Stimulated activated CD4-positive, alpha-beta T cell treated with anti-CD3 and anti-CD28 coated beads, Interleukin-2, amount 100 ng/mL, for 4 hours (primary cell): ENCODE data around the gene FAM184A.
"Not testable (repeated sequence)": the region's sequence is repeated elsewhere in the genome, so short reads cannot be mapped to it uniquely, and the experiment has no call there.

Experiments
- DNase-seq: peaks from one replicate; pipeline ENCODE4 v3.0.0-alpha.2; 2020; ENCODE audit warnings: low read depth

The FAM184A gene

GRCh38 chr6:119100115-119100514 lies 21.7 kb upstream of the FAM184A start:
- no peak for DNase-seq

GRCh38 chr6:119097815-119098361 lies 19.4 kb upstream of the FAM184A start:
- not testable (repeated sequence) for DNase-seq

DNA sequence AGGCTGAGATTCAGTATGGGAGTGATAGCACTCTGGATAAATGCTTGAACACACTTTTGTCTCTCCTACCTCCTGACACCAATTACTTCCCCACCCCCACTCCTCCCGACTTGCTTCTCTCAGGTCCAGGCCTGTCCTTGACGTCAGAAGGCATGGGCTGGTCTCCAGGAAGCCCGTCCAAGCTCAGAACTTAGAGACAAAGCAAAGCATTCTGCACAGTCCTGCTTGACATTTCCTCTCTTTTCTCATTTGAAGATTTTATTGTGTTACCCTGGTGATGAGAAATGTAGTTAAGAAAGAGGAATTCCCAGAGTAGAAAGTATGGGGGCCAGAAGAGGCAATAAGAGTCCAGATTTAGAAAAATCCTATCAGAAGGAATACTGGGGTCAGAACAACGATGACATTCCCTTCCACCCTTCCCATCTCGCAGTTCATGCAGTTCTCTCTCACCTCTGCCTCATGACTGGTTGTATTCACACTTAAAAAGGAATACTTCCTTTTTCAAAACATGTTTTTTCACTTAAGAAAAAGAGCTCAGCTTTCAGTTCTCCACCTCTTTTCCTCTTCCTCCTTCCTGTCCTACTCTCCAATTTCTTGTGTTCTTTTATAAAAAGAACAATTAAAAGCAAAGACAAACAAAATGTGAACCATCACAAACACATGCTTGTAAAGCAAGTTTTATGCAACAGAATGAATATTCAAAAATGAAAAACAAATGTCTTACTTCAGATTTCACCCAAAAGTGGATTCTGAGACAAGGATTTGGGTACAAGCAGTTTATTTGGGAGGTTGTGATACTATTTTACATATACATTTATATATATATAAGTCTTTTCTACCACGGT lies 18.5 kb upstream of the FAM184A start:
- DNase-seq: no peak

- no peak for DNase-seq
Measured at GRCh38 chr6:119090256-119090655, 11.8 kb upstream of the FAM184A start.

DNA sequence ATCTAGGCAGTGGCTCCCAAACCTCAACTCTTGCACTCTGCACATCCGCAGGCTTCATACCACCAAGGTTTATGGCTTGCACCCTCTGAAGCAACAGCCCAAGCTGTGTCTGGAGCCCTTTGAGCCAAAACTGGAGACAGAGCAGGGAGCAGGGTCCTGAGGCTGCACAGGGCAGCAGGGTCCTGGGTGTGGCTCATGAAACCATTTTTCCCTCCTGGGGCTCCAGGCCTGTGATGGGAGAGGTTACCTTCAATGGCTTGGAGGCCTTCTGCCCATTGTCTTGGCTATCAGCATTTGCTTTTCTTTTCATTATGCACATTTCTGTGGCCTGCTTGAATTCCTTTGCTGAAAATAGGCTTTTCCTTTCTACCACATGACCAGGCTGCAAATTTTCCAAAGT lies 6.3 kb upstream of the FAM184A start:
- DNase-seq: no peak

- no peak for DNase-seq
Measured at GRCh38 chr6:119083007-119083406, 4.5 kb upstream of the FAM184A start.

DNA sequence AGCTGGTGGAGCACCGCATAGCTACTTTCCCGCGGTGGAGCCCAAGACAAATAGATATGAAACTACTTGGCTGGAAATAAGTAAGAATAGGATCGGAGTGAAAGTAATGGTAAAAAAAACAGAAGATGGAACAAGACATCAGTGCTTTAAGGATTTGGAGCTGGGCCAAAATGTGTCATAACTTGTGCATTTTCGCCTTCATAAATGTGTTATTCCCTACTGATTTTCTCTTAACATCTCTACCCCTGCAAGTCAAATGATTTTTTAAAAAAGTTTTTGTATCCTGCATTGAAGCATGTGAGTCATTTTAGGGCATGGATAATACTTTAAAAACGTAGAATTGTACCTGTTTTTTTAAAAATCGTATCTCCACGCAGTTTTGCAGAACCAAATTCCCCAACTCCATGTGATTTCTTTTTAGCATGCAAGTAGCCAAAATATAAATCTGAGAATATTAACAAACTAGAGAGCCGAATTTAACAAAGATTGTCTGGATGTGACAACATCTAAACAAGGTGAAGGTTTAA lies 882 bp upstream of the FAM184A start:
- no peak for DNase-seq

DNA sequence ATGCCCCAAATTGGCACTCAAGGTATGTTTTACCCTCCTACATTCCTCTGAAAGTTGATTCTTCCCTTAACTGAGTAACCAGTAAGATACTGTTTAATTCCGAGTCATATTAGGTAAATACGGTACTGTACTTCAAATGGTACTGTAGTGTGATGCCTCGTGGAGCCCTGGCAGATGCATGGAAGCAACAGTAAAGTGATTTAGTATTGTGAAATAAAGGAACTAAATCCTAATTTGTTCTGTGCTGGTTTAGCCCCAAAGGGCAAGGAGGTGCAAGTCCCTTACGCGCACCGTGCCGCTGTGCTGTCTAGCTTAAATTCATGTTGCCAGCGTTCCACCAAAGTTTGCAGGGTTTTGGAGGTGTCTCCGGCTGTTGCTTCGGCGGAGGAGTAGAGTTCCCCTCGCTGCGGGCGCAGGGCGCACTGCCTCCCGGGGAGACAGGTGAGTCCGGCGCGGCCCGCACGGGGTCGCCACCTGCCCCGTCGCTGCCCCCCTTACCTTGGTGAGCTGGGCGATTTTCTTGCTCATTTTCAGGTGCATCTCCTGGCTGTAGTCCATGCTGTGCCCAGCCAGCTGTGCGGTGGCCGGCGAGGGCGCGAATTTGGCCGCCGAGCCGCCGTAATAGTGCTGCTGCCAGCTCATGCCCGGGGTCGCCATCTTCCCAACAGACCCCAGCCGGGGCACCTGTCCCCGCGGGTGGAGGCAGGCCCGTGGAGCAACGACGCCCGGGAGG lies 655 bp downstream of the FAM184A start:
- peak; percentile 29 for DNase-seq

GRCh38 chr6:119077391-119077642 lies 1.1 kb downstream of the FAM184A start:
- no peak for DNase-seq

- no peak for DNase-seq
Measured at GRCh38 chr6:119076576-119077390, 1.7 kb downstream of the FAM184A start.

DNA sequence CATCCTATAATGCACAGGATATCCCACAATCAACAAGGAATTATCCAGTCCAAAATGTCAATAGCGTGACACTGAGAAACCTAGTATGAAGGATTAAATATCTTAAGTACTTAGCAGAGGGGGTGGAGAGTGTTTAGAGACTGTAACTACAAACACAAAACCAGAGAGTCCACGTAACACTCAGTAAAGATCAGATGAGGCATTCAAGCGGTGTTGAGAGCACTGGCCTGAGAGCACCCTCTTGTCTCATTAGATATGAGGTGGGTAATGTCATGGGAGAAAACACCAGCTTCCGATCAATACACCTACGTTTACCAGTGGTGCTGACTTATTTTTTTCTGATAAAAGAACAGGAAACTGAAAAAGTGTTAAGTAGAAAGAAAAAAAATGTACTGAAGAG lies 2.3 kb downstream of the FAM184A start:
- peak; percentile 39 for DNase-seq

- no peak for DNase-seq
Measured at GRCh38 chr6:119075200-119075981, 3.1 kb downstream of the FAM184A start.

GRCh38 chr6:119073307-119074051 lies 5.0 kb downstream of the FAM184A start:
- DNase-seq: no peak

DNA sequence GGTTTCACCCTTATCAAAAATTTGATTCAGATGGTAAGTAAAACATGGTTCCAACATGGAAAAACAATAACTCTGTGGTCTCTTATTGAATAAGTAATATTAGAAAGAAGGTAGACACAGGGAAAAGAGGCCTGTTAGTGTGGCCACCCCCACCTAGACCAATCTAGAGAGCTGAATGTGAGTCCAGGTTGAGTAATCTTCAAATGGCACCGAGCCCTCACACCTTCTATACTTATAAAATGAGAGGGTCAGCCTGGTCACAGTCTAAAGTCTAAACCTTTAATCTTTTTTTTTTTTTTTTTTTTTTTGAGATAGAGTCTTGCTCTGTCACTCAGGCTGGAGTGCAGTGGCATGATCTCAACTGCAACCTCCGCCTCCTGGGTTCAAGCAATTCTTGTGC lies 6.9 kb downstream of the FAM184A start:
- DNase-seq: no peak

DNA sequence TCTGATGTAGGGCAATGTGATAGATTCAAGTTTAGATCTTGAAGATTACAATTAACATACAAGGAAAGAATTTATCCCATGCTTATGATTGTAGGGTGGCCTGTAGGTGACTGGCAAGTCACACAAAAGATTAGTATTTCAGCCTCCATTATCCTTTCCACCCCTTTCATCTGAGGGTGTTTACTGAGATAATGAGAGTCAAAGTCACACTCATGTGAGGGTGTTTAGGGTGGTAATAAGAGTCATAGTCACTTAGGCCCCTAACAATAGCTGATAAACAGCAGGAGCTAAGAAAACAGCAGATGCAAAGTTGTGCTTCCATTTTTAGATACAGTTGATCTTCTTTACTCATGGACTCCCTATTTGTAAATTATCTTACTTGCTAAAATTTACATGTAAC lies 11.4 kb downstream of the FAM184A start:
- no peak for DNase-seq

DNA sequence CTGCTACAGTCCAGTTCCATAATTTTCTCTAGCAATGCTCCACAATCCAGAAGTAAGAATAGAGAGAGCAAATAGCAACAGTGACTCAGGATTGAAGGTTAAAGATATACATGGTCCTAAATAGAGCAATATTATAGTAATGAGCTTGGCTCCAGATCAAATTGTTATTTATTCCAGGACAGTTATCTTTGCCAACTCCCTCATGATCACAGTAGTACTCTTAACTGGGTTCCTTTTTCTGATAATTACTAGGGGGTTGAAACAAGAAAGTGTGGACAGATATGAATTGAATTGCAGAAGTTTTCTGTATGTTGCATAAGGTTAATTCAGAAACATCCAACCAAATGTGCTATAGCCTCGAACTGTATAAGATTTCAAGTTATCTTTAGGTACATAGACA lies 11.9 kb downstream of the FAM184A start:
- DNase-seq: no peak

DNA sequence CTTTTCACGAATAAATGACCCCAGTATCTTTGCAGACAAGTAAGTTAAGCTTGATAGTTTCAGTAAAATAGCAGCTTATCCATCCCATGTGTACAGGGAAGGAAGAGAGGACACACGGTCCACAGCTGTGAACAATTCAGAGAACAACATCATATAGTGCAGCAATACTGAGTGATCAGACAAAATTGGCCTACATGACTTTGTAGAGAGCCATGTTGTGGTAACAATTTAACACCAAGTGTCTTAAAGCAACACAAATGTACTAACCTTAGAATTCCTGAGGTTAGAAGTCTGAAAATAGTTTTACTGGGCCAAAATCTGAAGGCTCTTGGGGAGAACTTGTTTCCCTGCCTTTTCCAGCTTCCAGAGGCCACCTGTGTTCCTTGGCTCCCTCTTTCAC lies 12.5 kb downstream of the FAM184A start:
- DNase-seq: no peak

DNA sequence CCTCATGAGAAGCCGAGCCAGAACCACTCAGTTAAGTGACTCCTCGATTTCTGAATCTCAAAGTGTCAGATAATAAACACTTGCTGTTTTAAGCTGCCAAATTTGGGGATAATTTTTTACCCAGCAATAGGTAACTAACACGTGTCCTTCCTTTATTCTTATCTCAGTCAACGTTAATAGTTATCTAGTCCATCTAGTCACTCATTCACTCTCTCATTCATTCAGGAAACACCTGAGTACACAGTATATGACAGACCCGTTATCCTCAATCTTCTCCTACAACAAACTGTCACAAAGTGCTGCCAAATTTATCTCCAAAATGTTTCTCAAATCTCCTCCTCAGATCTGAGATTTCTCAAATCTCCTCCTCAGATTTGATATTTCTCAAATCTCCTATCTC lies 13.1 kb downstream of the FAM184A start:
- DNase-seq: no peak

- DNase-seq: no peak
Measured at GRCh38 chr6:119063491-119063890, 15.0 kb downstream of the FAM184A start.

GRCh38 chr6:119061215-119061614 lies 17.2 kb downstream of the FAM184A start:
- DNase-seq: no peak
